HepG2 (cell line): Measurements from ENCODE around the gene DRD1. TPM values are rescaled to one million over a fixed set of nuclear protein-coding genes. Genes with fewer than 3 reads are reported as not detected.

ENCODE experiments used
- BRF2 ChIP-seq: sonication (generic); formaldehyde crosslinking; IDR thresholded peaks from 2 replicates; pipeline ENCODE4 v1.8.1; 2022; ENCODE audit warnings: mild to moderate bottlenecking, missing genetic modification reagents
- DNMT3B ChIP-seq: conservative IDR thresholded peaks from 2 replicates; pipeline ENCODE4 v1.6.1; 2016; ENCODE audit warnings: missing biosample characterization, control low read depth
- DZIP1 ChIP-seq: sonication (generic); formaldehyde crosslinking; IDR thresholded peaks from 2 replicates; pipeline ENCODE4 v1.5.0; 2020; ENCODE audit warnings: mild to moderate bottlenecking, missing genetic modification reagents
- ELF1 ChIP-seq: sonication (generic); formaldehyde crosslinking; IDR thresholded peaks from 2 replicates; pipeline ENCODE4 v1.4.0; 2020; ENCODE audit warnings: missing genetic modification reagents
- ETV5 ChIP-seq: IDR thresholded peaks from 2 replicates; pipeline ENCODE4 v1.6.1; 2018; ENCODE audit warnings: missing biosample characterization, missing genetic modification reagents, inconsistent platforms, borderline replicate concordance
- FIP1L1 ChIP-seq: fragments of 200-400 bp; formaldehyde crosslinking; IDR thresholded peaks from 2 replicates; pipeline ENCODE4 v1.6.1; 2018; ENCODE audit warnings: low read depth, mild to moderate bottlenecking, low read length, moderate library complexity, borderline replicate concordance; ENCODE audit not compliant: insufficient read depth
- HIC2 ChIP-seq: sonication (generic); formaldehyde crosslinking; IDR thresholded peaks from 2 replicates; pipeline ENCODE4 v1.9.0; 2022; ENCODE audit warnings: low read depth, missing genetic modification reagents
- JUND ChIP-seq: sonication (generic); formaldehyde crosslinking; IDR thresholded peaks from 2 replicates; pipeline ENCODE4 v1.8.0; 2022; ENCODE audit warnings: mild to moderate bottlenecking, missing genetic modification reagents
- NFE2 ChIP-seq: sonication (generic); formaldehyde crosslinking; IDR thresholded peaks from 2 replicates; pipeline ENCODE4 v1.4.0; 2020; ENCODE audit warnings: missing genetic modification reagents
- NFIC ChIP-seq: IDR thresholded peaks from 2 replicates; pipeline ENCODE4 v1.6.1; 2012; ENCODE audit warnings: mild to moderate bottlenecking, low read length, inconsistent platforms
- TEAD2 ChIP-seq: sonication (generic); formaldehyde crosslinking; IDR thresholded peaks from 2 replicates; pipeline ENCODE4 v1.9.0; 2021; ENCODE audit warnings: missing genetic modification reagents
- ZC3H13 ChIP-seq: sonication (generic); formaldehyde crosslinking; IDR thresholded peaks from 2 replicates; pipeline ENCODE4 v1.8.1; 2023; ENCODE audit warnings: mild to moderate bottlenecking, missing genetic modification reagents, moderate library complexity
- ZFY ChIP-seq: sonication (generic); formaldehyde crosslinking; IDR thresholded peaks from 2 replicates; pipeline ENCODE4 v1.4.0; 2020; ENCODE audit warnings: missing genetic modification reagents
- ZNF354B ChIP-seq: sonication (generic); formaldehyde crosslinking; IDR thresholded peaks from 2 replicates; pipeline ENCODE4 v1.8.0; 2022; ENCODE audit warnings: mild to moderate bottlenecking, missing genetic modification reagents
- ZNF652 ChIP-seq: IDR thresholded peaks from 2 replicates; pipeline ENCODE4 v1.6.1; 2016; ENCODE audit warnings: low read depth, borderline replicate concordance
- ZNF747 ChIP-seq: sonication (generic); formaldehyde crosslinking; IDR thresholded peaks from 2 replicates; pipeline ENCODE4 v1.8.1; 2023; ENCODE audit warnings: missing genetic modification reagents, mild to moderate bottlenecking, borderline replicate concordance
- ZNF780A ChIP-seq: sonication (generic); formaldehyde crosslinking; IDR thresholded peaks from 2 replicates; pipeline ENCODE4 v1.8.0; 2022; ENCODE audit warnings: mild to moderate bottlenecking, missing genetic modification reagents, moderate library complexity
- ZNF781 ChIP-seq: sonication (generic); formaldehyde crosslinking; IDR thresholded peaks from 2 replicates; pipeline ENCODE4 v1.5.1; 2020; ENCODE audit warnings: borderline replicate concordance, mild to moderate bottlenecking, missing genetic modification reagents; ENCODE audit errors: not compliant biosample characterization
- ZNF782 ChIP-seq: sonication (generic); formaldehyde crosslinking; IDR thresholded peaks from 2 replicates; pipeline ENCODE4 v1.4.0; 2020; ENCODE audit warnings: missing genetic modification reagents, mild to moderate bottlenecking, borderline replicate concordance
- ZNF883 ChIP-seq: sonication (generic); formaldehyde crosslinking; IDR thresholded peaks from 2 replicates; pipeline ENCODE4 v1.5.1; 2020; ENCODE audit warnings: mild to moderate bottlenecking, missing genetic modification reagents; ENCODE audit errors: not compliant biosample characterization
- polyA plus RNA-seq, 8 experiments: library from polyadenylated mRNA; depleted of rRNA in 3 of 8; stranded (reverse) in 7 of 8; unstranded in 1 of 8; fragments of >200 nt; fragmentation: Illumina TruSeq in 4 of 8; extraction: Trizol in 4 of 8; gene quantifications; 2 replicates each; pipeline versions ENCODE4 v1.2.1 to v1.2.3, GENCODE V29; 2011 to 2016; ENCODE audit warnings: low read depth in 4 of 8, missing spikeins in 1 of 8, mixed read lengths in 1 of 8; ENCODE audit not compliant: insufficient read depth in 1 of 8
- total RNA-seq, 5 experiments: library from RNA; depleted of rRNA; stranded (reverse); fragments of >200 nt; fragmentation: Illumina TruSeq; extraction: Trizol; gene quantifications; 2 replicates each; pipeline ENCODE4 v1.2.3, GENCODE V29; 2016; ENCODE audit warnings: low read depth in 1 of 5
- TF ChIP-seq, protein P1 (sequence below): IDR thresholded peaks from 2 replicates; pipeline ENCODE4 v1.6.1; 2018; ENCODE audit warnings: missing genetic modification reagents
- TF ChIP-seq, protein P2 (sequence below): IDR thresholded peaks from 2 replicates; pipeline ENCODE4 v1.6.1; 2016; ENCODE audit warnings: mild to moderate bottlenecking

The DRD1 gene
- total and polyA plus RNA-seq, 2 of the 13 experiments (the other 11 are each of a cell fraction or from before 2014, with no cell fraction given), result not detected

GRCh38 chr5:175478384-175479124, 34.6 kb upstream of the DRD1 start, which contains the start of gene SFXN1 (continued):
- TF ChIP-seq BRF2 (CRISPR knock-in tag), result no peak
- no peak for TF ChIP-seq ZNF780A (CRISPR knock-in tag)
- TF ChIP-seq NFIC, result no peak
- TF ChIP-seq ZFY (CRISPR knock-in tag), result peak; percentile 85
- 0 out of 2 replicates have a peak, but pooled peaks have one; percentile 27 for TF ChIP-seq HIC2 (CRISPR knock-in tag)
- no peak for TF ChIP-seq DZIP1 (CRISPR knock-in tag)
- TF ChIP-seq, protein P1, sequence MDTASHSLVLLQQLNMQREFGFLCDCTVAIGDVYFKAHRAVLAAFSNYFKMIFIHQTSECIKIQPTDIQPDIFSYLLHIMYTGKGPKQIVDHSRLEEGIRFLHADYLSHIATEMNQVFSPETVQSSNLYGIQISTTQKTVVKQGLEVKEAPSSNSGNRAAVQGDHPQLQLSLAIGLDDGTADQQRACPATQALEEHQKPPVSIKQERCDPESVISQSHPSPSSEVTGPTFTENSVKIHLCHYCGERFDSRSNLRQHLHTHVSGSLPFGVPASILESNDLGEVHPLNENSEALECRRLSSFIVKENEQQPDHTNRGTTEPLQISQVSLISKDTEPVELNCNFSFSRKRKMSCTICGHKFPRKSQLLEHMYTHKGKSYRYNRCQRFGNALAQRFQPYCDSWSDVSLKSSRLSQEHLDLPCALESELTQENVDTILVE, result 0 out of 2 replicates have a peak, but pooled peaks have one; percentile 16
- TF ChIP-seq, protein P2, sequence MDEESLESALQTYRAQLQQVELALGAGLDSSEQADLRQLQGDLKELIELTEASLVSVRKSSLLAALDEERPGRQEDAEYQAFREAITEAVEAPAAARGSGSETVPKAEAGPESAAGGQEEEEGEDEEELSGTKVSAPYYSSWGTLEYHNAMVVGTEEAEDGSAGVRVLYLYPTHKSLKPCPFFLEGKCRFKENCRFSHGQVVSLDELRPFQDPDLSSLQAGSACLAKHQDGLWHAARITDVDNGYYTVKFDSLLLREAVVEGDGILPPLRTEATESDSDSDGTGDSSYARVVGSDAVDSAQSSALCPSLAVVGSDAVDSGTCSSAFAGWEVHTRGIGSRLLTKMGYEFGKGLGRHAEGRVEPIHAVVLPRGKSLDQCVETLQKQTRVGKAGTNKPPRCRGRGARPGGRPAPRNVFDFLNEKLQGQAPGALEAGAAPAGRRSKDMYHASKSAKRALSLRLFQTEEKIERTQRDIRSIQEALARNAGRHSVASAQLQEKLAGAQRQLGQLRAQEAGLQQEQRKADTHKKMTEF, result peak; percentile 56; the same call in 1 of the 2 replicates
- no peak for TF ChIP-seq FIP1L1
- peak; percentile 23 for TF ChIP-seq ZNF883 (CRISPR knock-in tag)
- TF ChIP-seq NFE2 (CRISPR knock-in tag), result no peak
- peak; percentile 52; the same call in 1 of the 2 replicates for TF ChIP-seq ETV5 (CRISPR knock-in tag)
- no peak for TF ChIP-seq ZNF781 (CRISPR knock-in tag)
- no peak for TF ChIP-seq ZNF747 (CRISPR knock-in tag)
- no peak for TF ChIP-seq DNMT3B (CRISPR knock-in tag)
- TF ChIP-seq ZC3H13, result no peak
- TF ChIP-seq TEAD2 (CRISPR knock-in tag), result no peak
- TF ChIP-seq JUND (CRISPR knock-in tag), result no peak
- TF ChIP-seq ZNF652 (CRISPR knock-in tag), result no peak
- no peak for TF ChIP-seq ZNF782 (CRISPR knock-in tag)
- TF ChIP-seq ELF1 (CRISPR knock-in tag), result no peak
- TF ChIP-seq ZNF354B (CRISPR knock-in tag), result no peak
